Cerebellar nuclear complex (tissue), 1 donor: ENCODE data around the gene ESCO1.
"Not testable (repeated sequence)": the region's sequence is repeated elsewhere in the genome, so short reads cannot be mapped to it uniquely, and the experiment has no call there.

Source experiments
- DNase-seq, 2 experiments: peaks; one replicate each; lab custom pipeline; 2025; lab: John Stamatoyannopoulos, UW

Gene ESCO1

GRCh38 chr18:21593540-21594257, 6.8 kb downstream of the ESCO1 start:
- DNase-seq, result no peak

GRCh38 chr18:21592361-21592760, 8.1 kb downstream of the ESCO1 start:
- not testable (repeated sequence) for DNase-seq

- no peak for DNase-seq
Measured at GRCh38 chr18:21584391-21584790, 16.1 kb downstream of the ESCO1 start.

GRCh38 chr18:21575656-21576055, 24.8 kb downstream of the ESCO1 start:
- no peak for DNase-seq

- DNase-seq, result no peak
Measured at GRCh38 chr18:21571772-21572171, 28.7 kb downstream of the ESCO1 start.

- DNase-seq, result no peak
Measured at GRCh38 chr18:21559195-21559594, 41.3 kb downstream of the ESCO1 start.

GRCh38 chr18:21557607-21558253, 42.8 kb downstream of the ESCO1 start:
- no peak for DNase-seq

GRCh38 chr18:21550510-21550970, 50.0 kb downstream of the ESCO1 start:
- DNase-seq, result no peak

- DNase-seq, result no peak
Measured at GRCh38 chr18:21548647-21549046, 51.9 kb downstream of the ESCO1 start.

- no peak for DNase-seq
Measured at GRCh38 chr18:21546423-21546822, 54.1 kb downstream of the ESCO1 start.

- DNase-seq, result no peak
Measured at GRCh38 chr18:21538230-21538629, 62.3 kb downstream of the ESCO1 start.

- DNase-seq, result no peak
Measured at GRCh38 chr18:21534327-21534726, 66.2 kb downstream of the ESCO1 start.

- no peak for DNase-seq
Measured at GRCh38 chr18:21526463-21526862, 74.0 kb downstream of the ESCO1 start.

GRCh38 chr18:21525916-21526315, 74.6 kb downstream of the ESCO1 start:
- DNase-seq, result no peak

- DNase-seq, result no peak
Measured at GRCh38 chr18:21522530-21522929, 78.0 kb downstream of the ESCO1 start.

GRCh38 chr18:21513741-21514140, 86.8 kb downstream of the ESCO1 start:
- DNase-seq, result no peak

- DNase-seq, result no peak
Measured at GRCh38 chr18:21513292-21513691, 87.2 kb downstream of the ESCO1 start.

GRCh38 chr18:21509062-21509461, 91.4 kb downstream of the ESCO1 start:
- no peak for DNase-seq

GRCh38 chr18:21507913-21508701, 92.4 kb downstream of the ESCO1 start:
- DNase-seq, result no peak

GRCh38 chr18:21502661-21503060, 97.8 kb downstream of the ESCO1 start:
- DNase-seq, result no peak

GRCh38 chr18:21499997-21500396, 100.5 kb downstream of the ESCO1 start:
- no peak for DNase-seq

- DNase-seq, result no peak
Measured at GRCh38 chr18:21496277-21496835, 104.1 kb downstream of the ESCO1 start.
